Ishikawa (cell line): ENCODE data around the gene GMDS.

Experiments used
- CEBPB ChIP-seq: IDR thresholded peaks from 2 replicates; pipeline ENCODE4 v1.6.1; 2012
- CREB1 ChIP-seq: IDR thresholded peaks from 2 replicates; pipeline ENCODE4 v1.6.1; 2012; ENCODE audit warnings: low read depth
- EGR1 ChIP-seq: IDR thresholded peaks from 2 replicates; pipeline ENCODE4 v1.6.1; 2012
- EP300 ChIP-seq: IDR thresholded peaks from 2 replicates; pipeline ENCODE4 v1.6.1; 2012; ENCODE audit warnings: borderline replicate concordance
- FOXM1 ChIP-seq: IDR thresholded peaks from 2 replicates; pipeline ENCODE4 v1.6.1; 2012; ENCODE audit warnings: low read depth, borderline replicate concordance
- MAX ChIP-seq: IDR thresholded peaks from 2 replicates; pipeline ENCODE4 v1.6.1; 2012
- NFIC ChIP-seq: IDR thresholded peaks from 2 replicates; pipeline ENCODE4 v1.6.1; 2012
- RAD21 ChIP-seq: IDR thresholded peaks from 2 replicates; pipeline ENCODE4 v1.6.1; 2012; ENCODE audit warnings: low read depth
- REST ChIP-seq: IDR thresholded peaks from 2 replicates; pipeline ENCODE4 v1.6.1; 2012; ENCODE audit warnings: low read depth, mild to moderate bottlenecking
- TAF1 ChIP-seq: IDR thresholded peaks from 2 replicates; pipeline ENCODE4 v1.6.1; 2012; ENCODE audit warnings: low read depth, mild to moderate bottlenecking
- TCF12 ChIP-seq: IDR thresholded peaks from 2 replicates; pipeline ENCODE4 v1.6.1; 2012; ENCODE audit warnings: low read depth
- TEAD4 ChIP-seq: IDR thresholded peaks from 2 replicates; pipeline ENCODE4 v1.6.1; 2012
- USF1 ChIP-seq: IDR thresholded peaks from 2 replicates; pipeline ENCODE4 v1.6.1; 2012
- YY1 ChIP-seq: IDR thresholded peaks from 2 replicates; pipeline ENCODE4 v1.6.1; 2012; ENCODE audit warnings: low read depth
- ZBTB7A ChIP-seq: IDR thresholded peaks from 2 replicates; pipeline ENCODE4 v1.6.1; 2012; ENCODE audit warnings: low read depth

The GMDS gene

GRCh38 chr6:1586256-1586655 lies 659.1 kb downstream of the GMDS start:
- TF ChIP-seq TAF1 (no peak), TCF12 (no peak), ZBTB7A (no peak), RAD21 (no peak), MAX (no peak), CEBPB (no peak), EP300 (no peak), TEAD4 (no peak), CREB1 (no peak), EGR1 (no peak), YY1 (no peak), NFIC (no peak), FOXM1 (no peak), REST (no peak), USF1 (no peak)

GRCh38 chr6:1585669-1586049 lies 659.7 kb downstream of the GMDS start:
- no peak for TF ChIP-seq CREB1
- no peak for TF ChIP-seq MAX
- no peak for TF ChIP-seq TEAD4

GRCh38 chr6:1584996-1585668 lies 660.3 kb downstream of the GMDS start:
- TF ChIP-seq EGR1 (no peak), TCF12 (no peak), MAX (no peak), REST (no peak), CREB1 (no peak), NFIC (no peak), RAD21 (no peak), ZBTB7A (no peak), CEBPB (no peak), EP300 (no peak), YY1 (no peak), FOXM1 (no peak), TEAD4 (no peak), TAF1 (no peak), USF1 (no peak)

GRCh38 chr6:1584146-1584545 lies 661.3 kb downstream of the GMDS start:
- TF ChIP-seq ZBTB7A, result no peak
- TF ChIP-seq NFIC, result no peak
- TF ChIP-seq YY1, result no peak
- TF ChIP-seq USF1, result no peak
- TF ChIP-seq EP300, result no peak
- no peak for TF ChIP-seq RAD21
- TF ChIP-seq CREB1, result no peak
- no peak for TF ChIP-seq MAX
- TF ChIP-seq FOXM1, result no peak
- no peak for TF ChIP-seq TEAD4
- TF ChIP-seq TCF12, result no peak
- no peak for TF ChIP-seq EGR1
